Tibial artery (tissue), 4 donors: Measurements from ENCODE around the gene IFT122.

ENCODE experiments used
- DNase-seq, 2 donors: peaks; one replicate each; pipeline ENCODE4 v3.0.0-alpha.2; 2019
- H3K27ac ChIP-seq, 2 donors: fragments of 200-600 bp; sonication (generic) in 1 of 2; 1 replicate in 1 of 2; 2 replicates in 1 of 2; pipeline ENCODE4 v1.5.1; 2018 to 2019; ENCODE audit warnings: mild to moderate bottlenecking in 1 of 2
- H3K27me3 ChIP-seq, 2 donors: fragments of 200-600 bp; sonication (generic) in 1 of 2; one replicate each; pipeline versions ENCODE4 v1.5.1 to v1.6.0; 2016 to 2019
- H3K36me3 ChIP-seq, 3 donors: fragments of 200-600 bp; sonication (generic) in 2 of 3; one replicate each; pipeline ENCODE4 v1.5.1; 2016 to 2019; ENCODE audit warnings: mild to moderate bottlenecking in 2 of 3
- H3K4me1 ChIP-seq, 4 donors: fragments of 200-600 bp; sonication (generic) in 2 of 4; 1 replicate in 3 of 4; 2 replicates in 1 of 4; pipeline ENCODE4 v1.5.1; 2016 to 2019
- H3K4me3 ChIP-seq, 2 donors: fragments of 200-600 bp; sonication (generic) in 1 of 2; 1 replicate in 1 of 2; 2 replicates in 1 of 2; pipeline ENCODE4 v1.5.1; 2018 to 2019; ENCODE audit warnings: mild to moderate bottlenecking in 2 of 2
- H3K9me3 ChIP-seq, 3 donors: fragments of 200-600 bp; sonication (generic) in 1 of 3; one replicate each; pipeline ENCODE4 v1.5.1; 2016 to 2019
- CTCF ChIP-seq, 2 experiments: fragments of 200-600 bp in 1 of 2; fragments of 450-650 bp in 1 of 2; IDR thresholded peaks; one replicate each; pipeline ENCODE4 v1.5.1; 2017 to 2019; ENCODE audit warnings: antibody characterized with exemption in 2 of 2, mild to moderate bottlenecking in 1 of 2, moderate library complexity in 1 of 2
- intact Hi-C: fragments of 100-400 bp; cut with DNase I; formaldehyde crosslinking; loops from one replicate; pipeline ENCODE4 v1.15.0; 2023; ENCODE audit warnings: low total_unique reads

Gene IFT122

GRCh38 chr3:129424185-129424841, 15.7 kb upstream of the IFT122 start:
- no peak for TF ChIP-seq CTCF (IDR thresholded peaks at IDR 0.05)
- Histone ChIP-seq H3K9me3 (no peaks in the 10 kb centered on the region), H3K4me3 (no peak overlapping the region), H3K27ac (no peak overlapping the region), H3K36me3 (no peaks in the 10 kb centered on the region), H3K27me3 (peaks cover 0 to 8% of the 10 kb centered on the region in 2 donors), H3K4me1 (peaks cover 0 to 14% (median 9%) of the 10 kb centered on the region in 4 donors)
- DNase-seq, result peak in 1 of 2 donors; percentile 12
- intact Hi-C loops, result no loop called here

GRCh38 chr3:129425213-129425612, 14.8 kb upstream of the IFT122 start:
- no peaks in the 10 kb centered on the region for H3K9me3 ChIP-seq
- peaks cover 0 to 8% of the 10 kb centered on the region in 2 donors for H3K27me3 ChIP-seq
- no peak overlapping the region for H3K27ac ChIP-seq
- no peaks in the 10 kb centered on the region for H3K36me3 ChIP-seq
- H3K4me3 ChIP-seq, result no peak overlapping the region
- H3K4me1 ChIP-seq, result peaks cover 0 to 14% (median 9%) of the 10 kb centered on the region in 4 donors
- no peak for DNase-seq
- TF ChIP-seq CTCF (IDR thresholded peaks at IDR 0.05), result no peak
- intact Hi-C loops, result no loop called here

- intact Hi-C loops, result no loop called here
- H3K4me3 ChIP-seq, result no peak overlapping the region
- no peak for TF ChIP-seq CTCF (IDR thresholded peaks at IDR 0.05)
Measured at GRCh38 chr3:129425619-129426018, 14.4 kb upstream of the IFT122 start.

GRCh38 chr3:129428007-129428375, 12.0 kb upstream of the IFT122 start:
- Histone ChIP-seq H3K4me1 (peaks cover 0 to 14% (median 9%) of the 10 kb centered on the region in 4 donors), H3K27me3 (peaks cover 0 to 8% of the 10 kb centered on the region in 2 donors), H3K36me3 (peaks cover 14 to 26% (median 26%) of the 10 kb centered on the region in 3 donors), H3K27ac (no peak overlapping the region), H3K9me3 (no peaks in the 10 kb centered on the region), H3K4me3 (peak overlapping the region; percentile 45 to 58)
- TF ChIP-seq CTCF (IDR thresholded peaks at IDR 0.05), result no peak
- no peak for DNase-seq
- intact Hi-C loops, result no loop called here

More at GRCh38 chr3:129425619-129426018, 14.4 kb upstream of the IFT122 start:
- peaks cover 0 to 3% (median 2%) of the 10 kb centered on the region in 3 donors for H3K36me3 ChIP-seq
- H3K4me1 ChIP-seq, result peaks cover 0 to 14% (median 9%) of the 10 kb centered on the region in 4 donors
- no peak for DNase-seq
- no peaks in the 10 kb centered on the region for H3K9me3 ChIP-seq
- H3K27ac ChIP-seq, result no peak overlapping the region
- H3K27me3 ChIP-seq, result peaks cover 0 to 8% of the 10 kb centered on the region in 2 donors

- intact Hi-C loops, result no loop called here
- Histone ChIP-seq H3K27me3 (peaks cover 0 to 8% of the 10 kb centered on the region in 2 donors), H3K4me3 (peak within 1 kb of the TSS; percentile 45 to 58), H3K4me1 (peaks cover 0 to 14% (median 9%) of the 10 kb centered on the region in 4 donors), H3K27ac (peak within 1 kb of the TSS; percentile 17 to 73), H3K9me3 (no peaks in the 10 kb centered on the region), H3K36me3 (peaks cover 18 to 32% (median 31%) of the 10 kb centered on the region in 3 donors)
- peak; percentile 96 to 97 for DNase-seq
- TF ChIP-seq CTCF (IDR thresholded peaks at IDR 0.05), result no peak
Measured at GRCh38 chr3:129428376-129429079, 11.5 kb upstream of the IFT122 start, which contains the start of gene EFCAB12. EFCAB12 (minus strand) TSS chr3:129428636; CDS start chr3:129428488, 148 bp downstream.
